ENCODE data around the gene RPS16. TPM values are rescaled to one million over a fixed set of nuclear protein-coding genes. Genes with fewer than 3 reads are reported as not detected.

RPS16 gene
- total and polyA plus RNA-seq, 2 of the 8 experiments (the other 6 are each of a cell fraction or from before 2014, with no cell fraction given): 2,433 to 7,810 TPM

DNA sequence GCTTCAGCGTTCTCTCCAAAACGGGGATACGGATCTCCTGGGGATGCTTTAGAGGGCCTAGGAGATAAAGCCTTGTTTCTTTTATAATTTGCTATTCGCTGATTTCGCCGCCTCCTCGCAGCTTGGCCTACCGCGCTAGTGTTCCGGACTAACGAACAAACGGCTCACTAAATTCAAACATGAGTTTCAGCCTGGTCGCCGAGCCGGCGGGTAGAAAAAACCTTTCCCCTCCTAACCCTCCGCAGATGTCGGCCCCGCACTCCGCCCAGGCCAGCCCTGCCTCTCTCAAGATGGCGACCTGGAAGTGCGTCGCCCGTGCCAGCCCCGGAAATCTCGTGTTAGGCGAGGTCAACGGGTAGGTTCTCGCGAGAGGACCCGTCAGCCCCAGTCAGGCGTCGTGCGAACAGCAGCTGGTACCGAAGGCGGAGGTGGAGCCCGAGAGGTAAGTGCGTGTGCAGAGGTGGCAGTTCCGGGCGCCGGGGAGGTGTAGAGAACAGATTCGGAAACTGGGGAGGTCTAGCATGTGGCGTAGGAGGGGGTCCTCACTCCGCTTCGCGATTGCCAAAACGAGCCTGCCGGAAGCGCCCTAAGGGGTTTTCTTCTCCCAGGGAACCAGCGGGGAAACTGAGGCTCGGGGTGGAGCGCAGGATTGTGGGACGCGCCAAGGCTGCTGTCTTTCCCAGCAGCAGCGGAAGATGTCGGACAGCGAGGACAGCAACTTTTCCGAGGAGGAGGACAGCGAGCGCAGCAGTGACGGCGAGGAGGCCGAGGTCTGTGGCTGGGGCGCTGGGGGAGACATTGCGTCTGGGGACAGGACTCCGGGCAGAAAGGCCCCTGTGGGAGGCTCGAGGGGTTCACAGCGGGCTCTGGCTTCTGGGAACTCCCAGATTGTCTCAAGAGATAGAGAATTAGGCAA lies 9.7 kb upstream of the RPS16 start, which contains the start of gene SUPT5H (continued):
- peak; percentile 79 to 84 for TF ChIP-seq SIN3A (conservative IDR thresholded peaks at IDR 0.05 in 1 of 2, IDR thresholded peaks at IDR 0.05 in 1 of 2; ENCODE audit: low read depth in 1 of 2, low read length in 2 of 2)
- no peak for TF ChIP-seq HDAC6 (IDR thresholded peaks at IDR 0.05; ENCODE audit: low read depth, low read length)
- peak; percentile 87 for TF ChIP-seq TBP (IDR thresholded peaks at IDR 0.05; ENCODE audit: low read depth, low read length)
- no peak for TF ChIP-seq KDM5A (IDR thresholded peaks at IDR 0.05; ENCODE audit: low read length)
- TF ChIP-seq, protein P1, sequence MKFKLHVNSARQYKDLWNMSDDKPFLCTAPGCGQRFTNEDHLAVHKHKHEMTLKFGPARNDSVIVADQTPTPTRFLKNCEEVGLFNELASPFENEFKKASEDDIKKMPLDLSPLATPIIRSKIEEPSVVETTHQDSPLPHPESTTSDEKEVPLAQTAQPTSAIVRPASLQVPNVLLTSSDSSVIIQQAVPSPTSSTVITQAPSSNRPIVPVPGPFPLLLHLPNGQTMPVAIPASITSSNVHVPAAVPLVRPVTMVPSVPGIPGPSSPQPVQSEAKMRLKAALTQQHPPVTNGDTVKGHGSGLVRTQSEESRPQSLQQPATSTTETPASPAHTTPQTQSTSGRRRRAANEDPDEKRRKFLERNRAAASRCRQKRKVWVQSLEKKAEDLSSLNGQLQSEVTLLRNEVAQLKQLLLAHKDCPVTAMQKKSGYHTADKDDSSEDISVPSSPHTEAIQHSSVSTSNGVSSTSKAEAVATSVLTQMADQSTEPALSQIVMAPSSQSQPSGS (IDR thresholded peaks at IDR 0.05; ENCODE audit: low read length): no peak; the same call in 1 of the 2 replicates
- no peak for TF ChIP-seq SIRT6 (IDR thresholded peaks at IDR 0.05; ENCODE audit: low read length)

All from H1 (cell line).